ENCODE data around the gene TMEM62.

- TF ChIP-seq POLR2A (IDR thresholded peaks at IDR 0.05; ENCODE audit: low read depth) = no peak
- no peak for TF ChIP-seq CTCF (IDR thresholded peaks at IDR 0.05)
These were observed 5.6 kb upstream of the TMEM62 start for GRCh38 chr15:43127752-43128151.

All from esophagus muscularis mucosa (tissue), 3 donors.